ENCODE measurements around the gene EED. TPM values are rescaled to one million over a fixed set of nuclear protein-coding genes. Genes with fewer than 3 reads are reported as not detected.
A peak's percentile ranks its signal among the peaks of the same experiment; 100 is the strongest.

Gene EED, protein sequence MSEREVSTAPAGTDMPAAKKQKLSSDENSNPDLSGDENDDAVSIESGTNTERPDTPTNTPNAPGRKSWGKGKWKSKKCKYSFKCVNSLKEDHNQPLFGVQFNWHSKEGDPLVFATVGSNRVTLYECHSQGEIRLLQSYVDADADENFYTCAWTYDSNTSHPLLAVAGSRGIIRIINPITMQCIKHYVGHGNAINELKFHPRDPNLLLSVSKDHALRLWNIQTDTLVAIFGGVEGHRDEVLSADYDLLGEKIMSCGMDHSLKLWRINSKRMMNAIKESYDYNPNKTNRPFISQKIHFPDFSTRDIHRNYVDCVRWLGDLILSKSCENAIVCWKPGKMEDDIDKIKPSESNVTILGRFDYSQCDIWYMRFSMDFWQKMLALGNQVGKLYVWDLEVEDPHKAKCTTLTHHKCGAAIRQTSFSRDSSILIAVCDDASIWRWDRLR
- polyA plus RNA-seq (2011; rRNA removed) (5.7 and 11.3 TPM in 2 replicates), polyA minus RNA-seq (2011; rRNA and poly(A)+ RNA removed) (7.9 and 9.3 TPM in 2 replicates)

DNA sequence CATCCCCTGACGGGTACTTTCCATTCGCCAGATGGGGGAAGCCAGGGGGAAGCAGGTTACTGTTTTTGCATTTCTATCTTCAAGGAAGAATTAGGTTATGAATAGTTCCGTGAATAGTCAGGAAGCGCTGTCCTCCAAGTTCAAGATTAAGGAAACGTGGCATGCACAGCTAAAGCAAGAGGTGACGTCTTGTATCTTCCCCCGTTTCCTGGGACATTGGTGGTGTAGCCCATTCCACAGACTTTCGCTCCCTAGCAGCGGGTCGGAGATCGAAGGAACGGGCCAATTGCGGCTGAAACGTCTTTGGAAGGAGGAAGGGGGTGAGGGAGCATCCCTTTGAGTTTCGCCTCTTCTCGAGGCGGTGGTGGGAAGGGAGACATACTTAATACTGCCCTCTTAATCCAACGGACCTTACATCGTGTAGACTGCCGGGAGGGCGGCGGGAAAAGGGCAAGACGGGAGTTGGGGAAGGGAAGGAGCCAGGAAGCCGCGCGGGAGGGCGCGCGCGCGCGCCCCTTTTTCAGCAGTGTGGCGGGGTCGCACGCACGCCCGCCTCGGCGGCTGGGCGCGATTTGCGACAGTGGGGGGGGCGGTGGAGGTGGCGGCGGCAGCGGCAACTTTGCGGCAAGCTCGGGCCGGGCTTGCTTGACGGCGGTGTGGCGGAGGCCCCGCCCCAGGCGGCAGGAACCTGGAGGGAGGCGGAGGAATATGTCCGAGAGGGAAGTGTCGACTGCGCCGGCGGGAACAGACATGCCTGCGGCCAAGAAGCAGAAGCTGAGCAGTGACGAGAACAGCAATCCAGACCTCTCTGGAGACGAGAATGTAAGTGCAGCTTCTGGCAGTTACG, at the start of gene EED:
TSS of gene EED (plus strand) at position 232 of the 847 bp plus-strand sequence. CDS start at position 709, 477 bp downstream.
- POLR2A ChIA-PET: interaction anchor here (0.7 to 0.9 kb wide), 4 partner anchors 176 to 572 kb away, joined by 3 to 4 read pairs (median 3); partner anchors contain the start of gene PICALM
- CTCF ChIA-PET: interaction anchor here (0.7 kb wide), 1 partner anchor 51 kb away, joined by 3 read pairs; no protein-coding TSS in a partner anchor
- TF ChIP-seq CTCF (IDR thresholded peaks at IDR 0.05; ENCODE audit: insufficient read depth, low read depth, low read length): no peak

GRCh38 chr11:86194998-86195397, 49.6 kb upstream of the EED start:
- Histone ChIP-seq H3K27me3 (ENCODE audit: control insufficient read depth, insufficient read depth, low read length) (no peaks in the 10 kb centered on the region; the same call in 1 of the 2 replicates), H3K4me3 (ENCODE audit: low read depth, low read length) (no peak overlapping the region), H3K36me3 (ENCODE audit: control insufficient read depth, insufficient read depth, low read length) (no peaks in the 10 kb centered on the region)
- CTCF ChIA-PET: interaction anchor here (0.6 to 6.0 kb wide), 5 partner anchors 9 to 1250 kb away, joined by 3 to 19 read pairs (median 6); no protein-coding TSS in a partner anchor
- POLR2A ChIA-PET: no interaction called here
- no peak for DNase-seq (ENCODE audit: low read depth)
- no peak for TF ChIP-seq CTCF (IDR thresholded peaks at IDR 0.05; ENCODE audit: insufficient read depth, low read depth, low read length)

More for the DNA sequence above, at the start of gene EED:
- Histone ChIP-seq H3K36me3 (ENCODE audit: control insufficient read depth, insufficient read depth, low read length) (no peaks in the 10 kb centered on the region), H3K4me3 (ENCODE audit: low read depth, low read length) (peak within 1 kb of the TSS; percentile 97), H3K27me3 (ENCODE audit: control insufficient read depth, insufficient read depth, low read length) (no peaks in the 10 kb centered on the region; the same call in 1 of the 2 replicates)
- peak; percentile 65 for DNase-seq (ENCODE audit: low read depth)

DNA sequence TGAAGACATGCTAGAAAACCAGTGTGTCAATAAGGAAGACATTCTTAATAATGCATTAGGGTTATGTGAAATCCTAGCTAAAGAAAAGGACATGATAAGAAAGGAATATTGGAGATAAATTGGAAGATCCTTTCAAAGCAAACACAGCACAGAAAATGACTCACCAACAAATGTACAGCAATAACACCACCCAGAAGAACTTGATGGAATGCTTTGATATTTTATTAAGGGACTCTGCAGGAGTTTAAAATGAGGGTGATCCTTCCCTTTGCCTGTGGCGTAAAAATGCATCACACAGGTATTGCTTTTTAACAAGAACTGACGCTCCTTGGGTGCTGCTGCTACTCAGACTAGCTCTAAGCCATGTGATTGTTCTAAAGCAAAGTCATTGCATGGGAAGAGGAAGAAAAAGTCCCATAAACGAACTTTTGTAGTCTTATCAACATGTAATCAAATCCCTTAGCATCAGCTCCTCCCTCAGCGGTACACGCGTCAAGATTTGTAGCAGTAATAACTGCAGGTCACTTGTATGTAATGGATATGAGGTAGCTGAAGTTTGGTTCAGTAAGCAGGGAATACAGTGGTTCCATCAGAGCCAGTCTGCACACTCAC, 48.4 kb upstream of the EED start:
- CTCF ChIA-PET: interaction anchor here (1.0 to 6.0 kb wide), 3 partner anchors 15 to 154 kb away, joined by 3 to 19 read pairs (median 4); no protein-coding TSS in a partner anchor
- H3K36me3 ChIP-seq (ENCODE audit: control insufficient read depth, insufficient read depth, low read length): no peaks in the 10 kb centered on the region
- no peaks in the 10 kb centered on the region; the same call in 1 of the 2 replicates for H3K27me3 ChIP-seq (ENCODE audit: control insufficient read depth, insufficient read depth, low read length)
- DNase-seq (ENCODE audit: low read depth): no peak
- no peak for TF ChIP-seq CTCF (IDR thresholded peaks at IDR 0.05; ENCODE audit: insufficient read depth, low read depth, low read length)
- POLR2A ChIA-PET: no interaction called here
- H3K4me3 ChIP-seq (ENCODE audit: low read depth, low read length): no peak overlapping the region

DNA sequence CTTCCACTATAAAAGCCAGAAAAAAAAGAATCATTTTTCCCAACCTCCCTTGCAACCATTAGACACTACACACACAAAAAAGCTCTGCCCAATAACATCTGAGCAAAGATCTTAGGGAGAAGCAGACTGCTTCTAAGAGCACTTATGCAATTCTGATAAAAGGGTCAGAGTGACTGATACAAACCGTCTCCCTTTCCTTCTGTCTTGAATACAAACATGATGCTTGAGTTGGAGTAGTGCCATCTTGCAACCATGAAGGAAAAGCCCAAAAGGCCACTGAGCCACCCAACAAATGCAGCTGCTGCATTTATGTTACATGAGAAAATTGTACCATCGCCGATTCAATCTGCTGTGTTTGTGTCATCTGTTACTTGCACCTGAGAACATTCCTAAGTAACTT, 47.6 kb upstream of the EED start:
- no peaks in the 10 kb centered on the region for H3K36me3 ChIP-seq (ENCODE audit: control insufficient read depth, insufficient read depth, low read length)
- no peak for TF ChIP-seq CTCF (IDR thresholded peaks at IDR 0.05; ENCODE audit: insufficient read depth, low read depth, low read length)
- CTCF ChIA-PET: interaction anchor here (0.6 to 6.0 kb wide), 4 partner anchors 14 to 342 kb away, joined by 3 to 19 read pairs (median 4); no protein-coding TSS in a partner anchor
- no peaks in the 10 kb centered on the region; the same call in 1 of the 2 replicates for H3K27me3 ChIP-seq (ENCODE audit: control insufficient read depth, insufficient read depth, low read length)
- DNase-seq (ENCODE audit: low read depth): no peak
- no peak overlapping the region for H3K4me3 ChIP-seq (ENCODE audit: low read depth, low read length)
- POLR2A ChIA-PET: no interaction called here

Measured in BJ (cell line).